H1 (cell line): Measurements from ENCODE around the gene CDY2A.
"Not testable (repeated sequence)": the region's sequence is repeated elsewhere in the genome, so short reads cannot be mapped to it uniquely, and the experiment has no call there.

ENCODE experiments used
- CHD2 ChIP-seq: IDR thresholded peaks from 2 replicates; pipeline ENCODE4 v1.6.1; 2012; ENCODE audit warnings: low read length, improper control_type of control experiment
- CHD7 ChIP-seq: fragments of 300-600 bp; sonication (generic); IDR thresholded peaks from 2 replicates; pipeline ENCODE4 v1.7.1; 2012; ENCODE audit warnings: low read length, moderate library complexity, mild to moderate bottlenecking, inconsistent platforms; ENCODE audit not compliant: insufficient replicate concordance
- CTCF ChIP-seq, 3 experiments: IDR thresholded peaks; 1 replicate in 2 of 3; 2 replicates in 1 of 3; pipeline versions ENCODE4 v1.5.1 to v1.6.1; 2011; ENCODE audit warnings: low read length in 3 of 3, mild to moderate bottlenecking in 3 of 3, inconsistent platforms in 2 of 3, low read depth in 1 of 3, moderate library complexity in 1 of 3; ENCODE audit not compliant: insufficient read depth in 1 of 3; ENCODE audit errors: control extremely low read depth in 1 of 3
- EGR1 ChIP-seq: IDR thresholded peaks from 2 replicates; pipeline ENCODE4 v1.6.1; 2011; ENCODE audit warnings: low read depth, low read length, borderline replicate concordance
- EZH2 ChIP-seq: fragments of 200-600 bp; sonication (generic); IDR thresholded peaks from 2 replicates; pipeline ENCODE4 v1.7.1; 2012; ENCODE audit warnings: low read depth, mild to moderate bottlenecking, moderate library complexity, low read length, inconsistent platforms; ENCODE audit not compliant: severe bottlenecking
- MAFK ChIP-seq: IDR thresholded peaks from 2 replicates; pipeline ENCODE4 v1.6.1; 2012; ENCODE audit warnings: low read depth, mild to moderate bottlenecking, improper control_type of control experiment, low read length
- POLR2A ChIP-seq, 2 experiments: IDR thresholded peaks; 1 replicate in 1 of 2; 2 replicates in 1 of 2; pipeline ENCODE4 v1.6.1; 2011; ENCODE audit warnings: low read depth in 2 of 2, low read length in 2 of 2, mild to moderate bottlenecking in 2 of 2; ENCODE audit errors: control extremely low read depth in 1 of 2
- POLR2AphosphoS5 ChIP-seq: IDR thresholded peaks from 2 replicates; pipeline ENCODE4 v1.6.1; 2011; ENCODE audit warnings: low read depth, low read length
- RAD21 ChIP-seq, 2 experiments: IDR thresholded peaks in 1 of 2; conservative IDR thresholded peaks in 1 of 2; 2 replicates each; pipeline ENCODE4 v1.6.1; 2011; ENCODE audit warnings: low read depth in 2 of 2, low read length in 2 of 2, improper control_type of control experiment in 1 of 2, inconsistent platforms in 1 of 2, mild to moderate bottlenecking in 1 of 2, moderate library complexity in 1 of 2
- SP1 ChIP-seq: IDR thresholded peaks from 2 replicates; pipeline ENCODE4 v1.6.1; 2011; ENCODE audit warnings: low read depth, low read length
- USF2 ChIP-seq: IDR thresholded peaks from 2 replicates; pipeline ENCODE4 v1.6.1; 2011; ENCODE audit warnings: low read length, improper control_type of control experiment

- not testable (repeated sequence) for TF ChIP-seq POLR2AphosphoS5; CTCF (IDR thresholded peaks at IDR 0.05; ENCODE audit: control extremely low read depth in 1 of 3, insufficient read depth in 1 of 3, low read depth in 1 of 3, low read length in 3 of 3); USF2; MAFK; POLR2A (IDR thresholded peaks at IDR 0.05; ENCODE audit: control extremely low read depth in 1 of 2, low read depth in 2 of 2, low read length in 2 of 2); SP1; EGR1; EZH2; RAD21 (IDR thresholded peaks at IDR 0.05 in 1 of 2, conservative IDR thresholded peaks at IDR 0.05 in 1 of 2; ENCODE audit: low read depth in 2 of 2, low read length in 2 of 2); CHD2; CHD7
These were observed 22.8 kb downstream of the CDY2A start for GRCh38 chrY:18048149-18049040.
